ENCODE data around the gene PMF1.

The PMF1 gene

DNA sequence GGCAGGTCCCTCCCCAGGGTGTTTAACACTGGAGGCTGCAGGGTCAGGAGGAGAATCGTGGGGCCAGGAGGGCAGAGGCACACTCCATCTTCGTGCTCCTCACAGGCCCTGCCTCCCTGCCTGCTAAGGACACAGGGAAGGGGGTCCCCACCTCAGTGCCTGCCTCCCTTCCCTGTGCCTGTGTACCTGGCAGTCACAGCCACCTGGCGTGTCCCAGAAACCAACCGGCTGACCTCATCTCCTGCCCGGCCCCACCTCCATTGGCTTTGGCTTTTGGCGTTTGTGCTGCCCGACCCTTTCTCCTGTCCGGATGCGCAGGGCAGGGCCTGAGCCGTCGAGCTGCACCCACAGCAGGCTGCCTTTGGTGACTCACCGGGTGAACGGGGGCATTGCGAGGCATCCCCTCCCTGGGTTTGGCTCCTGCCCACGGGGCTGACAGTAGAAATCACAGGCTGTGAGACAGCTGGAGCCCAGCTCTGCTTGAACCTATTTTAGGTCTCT, 28.6 kb downstream of the PMF1 start:
- peaks cover 32% of the 10 kb centered on the region for H3K4me1 Mint-ChIP-seq
- DNase-seq (no peak), ATAC-seq (no peak)
- no peaks in the 10 kb centered on the region for H3K27me3 Mint-ChIP-seq
- peaks cover 26% of the 10 kb centered on the region for H3K36me3 Mint-ChIP-seq (ENCODE audit: low read depth)
- H3K27ac Mint-ChIP-seq = peak overlapping the region; percentile 41
- no peaks in the 10 kb centered on the region for H3K9me3 Mint-ChIP-seq
- H3K4me3 Mint-ChIP-seq = no peak overlapping the region

DNA sequence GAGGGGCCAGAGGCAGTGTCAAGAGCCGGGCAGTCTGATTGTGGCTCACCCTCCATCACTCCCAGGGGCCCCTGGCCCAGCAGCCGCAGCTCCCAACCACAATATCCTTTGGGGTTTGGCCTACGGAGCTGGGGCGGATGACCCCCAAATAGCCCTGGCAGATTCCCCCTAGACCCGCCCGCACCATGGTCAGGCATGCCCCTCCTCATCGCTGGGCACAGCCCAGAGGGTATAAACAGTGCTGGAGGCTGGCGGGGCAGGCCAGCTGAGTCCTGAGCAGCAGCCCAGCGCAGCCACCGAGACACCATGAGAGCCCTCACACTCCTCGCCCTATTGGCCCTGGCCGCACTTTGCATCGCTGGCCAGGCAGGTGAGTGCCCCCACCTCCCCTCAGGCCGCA, 29.1 kb downstream of the PMF1 start, which contains the start of gene BGLAP:
BGLAP (plus strand) TSS at position 259 of the 400 bp plus-strand sequence; CDS start at position 307, 48 bp downstream.
- no peaks in the 10 kb centered on the region for H3K9me3 Mint-ChIP-seq
- peak within 1 kb of the TSS; percentile 41 for H3K27ac Mint-ChIP-seq
- peaks cover 33% of the 10 kb centered on the region for H3K4me1 Mint-ChIP-seq
- no peak within 1 kb of the TSS for H3K4me3 Mint-ChIP-seq
- peaks cover 21% of the 10 kb centered on the region for H3K36me3 Mint-ChIP-seq (ENCODE audit: low read depth)
- H3K27me3 Mint-ChIP-seq = no peaks in the 10 kb centered on the region
- ATAC-seq (no peak), DNase-seq (no peak)

DNA sequence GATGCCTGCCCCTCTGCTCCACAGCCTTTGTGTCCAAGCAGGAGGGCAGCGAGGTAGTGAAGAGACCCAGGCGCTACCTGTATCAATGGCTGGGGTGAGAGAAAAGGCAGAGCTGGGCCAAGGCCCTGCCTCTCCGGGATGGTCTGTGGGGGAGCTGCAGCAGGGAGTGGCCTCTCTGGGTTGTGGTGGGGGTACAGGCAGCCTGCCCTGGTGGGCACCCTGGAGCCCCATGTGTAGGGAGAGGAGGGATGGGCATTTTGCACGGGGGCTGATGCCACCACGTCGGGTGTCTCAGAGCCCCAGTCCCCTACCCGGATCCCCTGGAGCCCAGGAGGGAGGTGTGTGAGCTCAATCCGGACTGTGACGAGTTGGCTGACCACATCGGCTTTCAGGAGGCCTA, 29.9 kb downstream of the PMF1 start:
- H3K27ac Mint-ChIP-seq = no peak overlapping the region
- no peak for DNase-seq
- H3K36me3 Mint-ChIP-seq (ENCODE audit: low read depth) = peaks cover 15% of the 10 kb centered on the region
- H3K4me1 Mint-ChIP-seq = peaks cover 32% of the 10 kb centered on the region
- no peak for ATAC-seq
- no peak overlapping the region for H3K4me3 Mint-ChIP-seq
- no peaks in the 10 kb centered on the region for H3K9me3 Mint-ChIP-seq
- no peaks in the 10 kb centered on the region for H3K27me3 Mint-ChIP-seq

DNA sequence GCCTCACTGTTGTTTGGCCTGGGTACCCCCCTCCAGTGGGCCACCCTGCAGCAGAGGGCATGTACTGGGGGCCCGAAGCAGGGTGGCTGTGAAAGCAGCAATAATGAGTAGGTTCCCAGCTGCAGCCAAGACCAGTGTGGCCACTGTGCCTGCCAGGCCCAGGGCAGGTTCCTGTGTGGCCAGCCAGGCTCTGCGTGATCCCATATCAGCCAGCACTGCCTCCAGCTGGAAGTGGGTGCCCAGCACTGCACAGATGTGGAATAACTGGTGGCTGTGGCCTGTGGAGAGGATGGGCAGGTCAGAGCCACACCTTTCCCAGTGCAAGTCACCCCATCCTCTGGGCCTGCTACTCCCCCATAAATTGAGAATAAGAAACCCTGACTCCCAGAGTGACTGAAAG, 31.3 kb downstream of the PMF1 start:
- Mint-ChIP-seq H3K9me3 (no peaks in the 10 kb centered on the region), H3K27me3 (no peaks in the 10 kb centered on the region), H3K36me3 (ENCODE audit: low read depth) (peaks cover 6% of the 10 kb centered on the region), H3K27ac (no peak overlapping the region), H3K4me1 (peaks cover 24% of the 10 kb centered on the region), H3K4me3 (no peak overlapping the region)
- DNase-seq = no peak
- no peak for ATAC-seq

DNA sequence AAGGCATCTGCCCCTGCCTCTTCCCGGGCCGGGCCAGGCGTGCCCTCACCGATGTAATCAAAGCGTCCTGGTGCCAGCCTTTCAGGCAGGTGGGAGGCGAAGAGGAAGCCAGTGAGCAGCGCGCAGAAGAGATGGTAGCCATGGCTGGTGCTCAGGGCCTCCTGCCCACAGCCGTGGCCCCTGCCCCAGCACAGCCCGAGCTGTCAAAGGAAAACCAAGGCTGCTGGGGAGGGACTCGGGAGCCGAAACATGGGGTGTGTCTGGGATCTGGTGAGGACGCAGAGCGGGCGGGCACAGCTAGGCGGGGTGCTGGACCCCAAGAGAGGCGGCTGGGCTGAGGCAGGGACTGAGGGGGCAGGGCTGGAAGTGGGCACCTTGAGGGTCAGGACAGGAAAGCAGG, 31.9 kb downstream of the PMF1 start:
- H3K4me3 Mint-ChIP-seq = peak overlapping the region; percentile 68
- H3K36me3 Mint-ChIP-seq (ENCODE audit: low read depth) = peaks cover 3% of the 10 kb centered on the region
- ATAC-seq (no peak), DNase-seq (no peak)
- no peaks in the 10 kb centered on the region for H3K27me3 Mint-ChIP-seq
- no peaks in the 10 kb centered on the region for H3K9me3 Mint-ChIP-seq
- peaks cover 24% of the 10 kb centered on the region for H3K4me1 Mint-ChIP-seq
- H3K27ac Mint-ChIP-seq = no peak overlapping the region

DNA sequence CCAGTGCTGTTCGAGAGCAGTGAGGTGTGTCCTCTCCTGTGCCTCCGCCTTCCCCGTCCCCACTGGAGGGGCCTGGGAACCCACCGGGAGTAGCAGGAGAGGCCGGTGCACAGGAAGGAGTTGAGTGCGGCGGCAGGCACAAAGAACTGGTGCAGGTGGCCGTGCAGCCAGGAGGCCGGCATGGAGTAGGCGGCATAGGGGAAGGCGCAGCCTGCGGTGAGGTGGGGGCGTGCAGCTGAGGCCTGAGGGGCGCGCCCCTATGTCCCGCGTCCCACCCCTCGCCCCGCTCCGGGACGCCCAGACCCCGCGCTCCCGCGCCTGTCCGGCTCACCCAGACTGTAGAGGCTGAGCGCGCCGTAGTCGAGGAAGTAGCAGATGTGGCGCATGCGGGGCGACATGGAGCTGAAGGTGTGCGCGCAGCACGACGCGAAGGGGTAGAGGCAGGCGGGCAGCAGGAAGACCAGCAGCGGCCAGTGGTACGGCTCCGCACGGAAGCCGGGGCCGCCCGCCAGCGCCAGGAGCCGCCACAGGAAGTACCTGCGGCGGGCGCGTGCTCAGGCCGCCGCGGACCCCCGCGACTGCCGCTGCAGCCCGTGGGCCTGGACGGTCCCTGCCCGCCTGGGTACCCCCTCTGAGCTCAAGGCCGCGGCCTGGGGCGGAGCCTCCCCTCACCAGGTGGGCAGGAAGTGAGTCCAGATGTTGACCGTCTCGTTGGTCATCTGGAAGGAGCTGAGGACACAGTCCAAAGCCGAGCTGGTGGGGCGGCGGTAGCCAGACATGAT, 32.8 kb downstream of the PMF1 start:
- Mint-ChIP-seq H3K9me3 (no peaks in the 10 kb centered on the region), H3K36me3 (ENCODE audit: low read depth) (peaks cover 3% of the 10 kb centered on the region), H3K27ac (peak overlapping the region; percentile 73), H3K4me3 (peak overlapping the region; percentile 68), H3K27me3 (no peaks in the 10 kb centered on the region), H3K4me1 (peaks cover 24% of the 10 kb centered on the region)
- DNase-seq (peak; percentile 37), ATAC-seq (peak; percentile 30)

DNA sequence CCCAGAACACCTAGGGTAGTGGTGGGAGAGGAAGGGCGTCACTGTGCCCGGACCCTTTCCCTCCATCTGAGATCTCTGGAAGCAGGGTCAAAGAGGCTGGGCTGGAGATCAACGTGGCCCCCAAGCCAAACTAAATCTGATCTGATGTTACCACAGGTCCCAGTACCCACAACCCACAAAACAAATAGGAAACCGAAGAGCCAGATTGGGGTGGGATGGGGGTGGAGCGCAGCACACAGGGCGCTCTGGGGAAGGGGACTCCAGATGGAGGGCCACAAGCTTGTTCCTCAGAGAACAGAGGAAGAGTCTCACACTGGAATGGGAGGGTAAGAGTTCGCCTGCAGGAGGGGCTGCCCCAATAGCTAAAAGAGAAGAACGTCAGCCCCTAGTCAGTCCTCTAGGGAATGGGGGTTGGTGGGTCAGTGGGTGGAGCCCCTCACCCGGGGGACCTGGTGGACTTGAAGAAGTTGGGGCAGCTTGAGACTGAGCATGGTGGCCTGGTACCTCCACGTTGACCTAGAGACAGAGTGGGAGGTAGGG, 33.5 kb downstream of the PMF1 start:
- no peak for DNase-seq
- peaks cover 4% of the 10 kb centered on the region for H3K36me3 Mint-ChIP-seq (ENCODE audit: low read depth)
- H3K4me1 Mint-ChIP-seq = peaks cover 24% of the 10 kb centered on the region
- ATAC-seq = no peak
- H3K27ac Mint-ChIP-seq = peak overlapping the region; percentile 49
- H3K4me3 Mint-ChIP-seq = peak overlapping the region; percentile 8
- no peaks in the 10 kb centered on the region for H3K9me3 Mint-ChIP-seq
- no peaks in the 10 kb centered on the region for H3K27me3 Mint-ChIP-seq

DNA sequence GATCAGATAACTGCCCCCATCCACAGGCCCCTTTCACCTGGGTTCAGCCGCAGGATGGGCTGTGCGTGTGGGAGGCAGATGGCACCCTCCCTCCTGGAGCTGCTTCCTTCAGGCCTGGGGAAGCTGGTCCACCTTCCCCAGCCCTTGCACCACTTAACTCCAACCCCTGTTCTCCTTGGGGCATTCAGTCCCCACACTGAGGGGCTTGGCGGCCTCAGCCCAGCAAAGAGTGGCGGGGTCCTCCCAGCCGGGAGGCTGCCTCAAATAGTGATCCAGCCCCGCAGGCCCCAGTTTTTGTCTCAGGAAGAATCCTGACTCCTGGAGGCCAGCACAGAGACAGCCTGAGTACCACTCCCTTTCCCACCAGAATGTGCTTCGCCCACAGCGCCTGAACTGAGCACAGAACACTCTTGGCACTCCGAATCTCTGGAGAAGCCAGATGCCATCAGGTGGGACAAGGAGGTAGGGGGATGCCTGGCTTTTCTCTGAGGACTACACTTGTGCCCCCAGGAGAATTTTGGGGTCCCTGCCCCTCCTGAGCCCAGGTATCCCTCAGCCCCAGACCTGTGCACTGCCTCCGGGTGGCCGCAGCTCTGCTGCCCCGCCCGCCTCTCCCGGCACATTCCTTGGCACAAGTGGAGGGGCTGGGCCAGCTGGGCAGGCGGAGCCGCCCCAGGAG, 34.1 kb downstream of the PMF1 start:
- peaks cover 23% of the 10 kb centered on the region for H3K4me1 Mint-ChIP-seq
- no peak overlapping the region for H3K4me3 Mint-ChIP-seq
- H3K36me3 Mint-ChIP-seq (ENCODE audit: low read depth) = peaks cover 4% of the 10 kb centered on the region
- H3K9me3 Mint-ChIP-seq = no peaks in the 10 kb centered on the region
- no peak overlapping the region for H3K27ac Mint-ChIP-seq
- DNase-seq = no peak
- ATAC-seq = no peak
- no peaks in the 10 kb centered on the region for H3K27me3 Mint-ChIP-seq

DNA sequence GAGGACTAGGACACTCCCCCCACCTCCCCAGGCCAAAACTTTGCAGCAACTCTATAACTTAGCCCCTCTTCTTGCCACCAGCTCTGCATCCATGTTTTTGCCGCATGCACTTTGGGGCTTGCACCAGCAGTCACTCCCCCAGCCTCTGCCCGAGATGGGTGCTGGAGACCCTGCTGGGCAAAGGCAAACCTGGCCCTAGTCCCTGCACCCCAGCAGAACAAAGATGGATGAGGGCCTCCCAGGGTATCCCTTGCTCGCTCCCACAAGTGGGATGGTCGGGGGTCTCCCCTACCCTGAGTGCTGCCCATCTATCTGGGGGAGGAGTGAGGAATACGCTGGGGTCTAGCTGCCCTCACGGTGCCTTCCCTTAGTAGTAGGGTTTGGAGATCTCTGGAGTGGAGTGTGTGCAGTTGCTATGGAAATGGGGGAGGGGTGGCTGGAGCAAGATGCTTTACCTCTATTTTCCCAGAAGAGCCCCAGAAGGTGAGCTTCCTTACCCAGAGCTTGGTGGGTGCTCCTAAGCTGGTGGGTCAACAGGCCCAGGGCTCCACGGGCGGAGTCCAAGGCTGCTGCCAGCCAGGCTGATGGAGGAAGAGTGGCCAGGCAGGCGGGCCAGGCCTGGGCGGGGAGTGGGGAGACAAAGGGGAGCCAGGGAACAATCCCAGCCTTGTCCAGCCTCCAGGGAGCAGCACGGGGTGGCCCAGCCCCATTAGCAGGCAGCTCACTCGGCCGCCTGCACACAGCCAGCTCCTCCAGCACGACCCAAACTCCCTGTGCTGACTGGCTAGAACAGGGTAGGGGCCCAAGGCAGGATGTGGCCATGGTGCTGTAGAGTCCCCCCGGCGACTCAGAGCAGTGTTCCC, 34.9 kb downstream of the PMF1 start, which contains the start of gene PAQR6:
PAQR6 (minus strand) TSS at position 597 of the 863 bp plus-strand sequence. CDS start 1,325 bp downstream, outside the sequence.
- Mint-ChIP-seq H3K4me1 (peaks cover 23% of the 10 kb centered on the region), H3K36me3 (ENCODE audit: low read depth) (peaks cover 8% of the 10 kb centered on the region), H3K27ac (peak within 1 kb of the TSS; percentile 65), H3K9me3 (no peaks in the 10 kb centered on the region), H3K27me3 (no peaks in the 10 kb centered on the region), H3K4me3 (no peak within 1 kb of the TSS)
- ATAC-seq (no peak), DNase-seq (no peak)

DNA sequence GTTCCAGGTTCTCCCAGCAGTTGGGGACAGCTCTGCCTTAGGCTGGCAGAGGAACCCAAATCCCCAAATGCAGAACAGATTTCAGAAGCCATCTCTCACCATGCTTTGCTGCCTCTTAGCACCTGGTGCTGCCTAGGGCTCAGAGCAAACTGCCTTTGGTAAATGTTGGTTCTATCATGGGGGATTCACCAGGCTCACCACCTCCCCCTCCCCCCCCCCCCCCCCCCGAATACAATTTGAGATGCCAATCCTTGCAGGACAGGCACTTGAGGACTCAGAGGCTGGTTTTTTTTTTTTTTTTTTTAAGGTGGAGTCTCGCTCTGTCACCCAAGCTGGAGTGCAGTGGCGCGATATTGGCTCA, 35.5 kb downstream of the PMF1 start:
- DNase-seq = no peak
- Mint-ChIP-seq H3K4me1 (peaks cover 23% of the 10 kb centered on the region), H3K9me3 (no peaks in the 10 kb centered on the region), H3K27me3 (no peaks in the 10 kb centered on the region), H3K27ac (no peak overlapping the region), H3K4me3 (no peak overlapping the region), H3K36me3 (ENCODE audit: low read depth) (peaks cover 14% of the 10 kb centered on the region)
- no peak for ATAC-seq

DNA sequence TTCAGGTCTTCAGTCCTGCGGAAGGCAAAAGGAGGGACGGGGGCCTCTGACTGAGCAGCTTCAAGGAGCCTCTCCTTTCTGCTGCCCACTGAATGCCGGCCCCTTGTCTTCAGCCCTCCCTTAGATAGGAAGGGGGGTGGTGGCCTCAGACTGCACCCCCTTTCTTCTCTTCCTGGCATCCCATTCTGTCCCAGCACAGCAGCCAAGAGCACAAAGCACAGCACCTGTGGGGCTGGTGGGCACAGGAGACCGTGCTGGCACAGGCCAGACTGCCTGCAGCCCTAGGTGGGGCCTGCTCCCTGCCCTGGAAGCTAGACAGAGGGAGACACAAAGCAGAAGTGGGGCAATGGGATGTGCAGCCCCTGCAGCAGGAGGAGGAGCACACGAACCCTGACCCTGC, 36.8 kb downstream of the PMF1 start:
- DNase-seq (no peak), ATAC-seq (no peak)
- H3K27me3 Mint-ChIP-seq = no peaks in the 10 kb centered on the region
- H3K36me3 Mint-ChIP-seq (ENCODE audit: low read depth) = peaks cover 20% of the 10 kb centered on the region
- peaks cover 21% of the 10 kb centered on the region for H3K4me1 Mint-ChIP-seq
- H3K4me3 Mint-ChIP-seq = no peak overlapping the region
- no peaks in the 10 kb centered on the region for H3K9me3 Mint-ChIP-seq
- no peak overlapping the region for H3K27ac Mint-ChIP-seq

DNA sequence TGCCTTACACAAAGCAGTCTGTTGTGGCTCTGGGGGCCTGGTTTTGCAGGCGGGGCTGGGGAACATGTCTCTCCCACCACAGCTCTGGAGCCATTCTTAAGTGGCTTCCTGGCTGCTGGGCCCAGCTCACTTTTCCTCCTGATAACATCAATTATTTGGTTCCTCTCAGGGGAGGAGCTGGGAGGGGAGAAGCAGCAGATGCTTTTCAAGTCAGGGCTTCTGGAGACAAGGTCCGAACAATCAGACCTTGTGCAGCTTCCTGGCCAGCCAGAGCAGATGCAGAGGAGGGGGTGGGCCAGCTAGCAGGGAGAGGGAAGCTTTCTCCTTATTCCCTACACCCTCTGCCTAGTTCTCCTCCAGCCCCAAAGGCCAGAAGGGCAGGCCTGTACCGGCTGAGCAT, 38.7 kb downstream of the PMF1 start:
- Mint-ChIP-seq H3K9me3 (no peaks in the 10 kb centered on the region), H3K27me3 (no peaks in the 10 kb centered on the region), H3K27ac (no peak overlapping the region), H3K36me3 (ENCODE audit: low read depth) (peaks cover 25% of the 10 kb centered on the region), H3K4me1 (peaks cover 6% of the 10 kb centered on the region), H3K4me3 (no peak overlapping the region)
- ATAC-seq (no peak), DNase-seq (no peak)

DNA sequence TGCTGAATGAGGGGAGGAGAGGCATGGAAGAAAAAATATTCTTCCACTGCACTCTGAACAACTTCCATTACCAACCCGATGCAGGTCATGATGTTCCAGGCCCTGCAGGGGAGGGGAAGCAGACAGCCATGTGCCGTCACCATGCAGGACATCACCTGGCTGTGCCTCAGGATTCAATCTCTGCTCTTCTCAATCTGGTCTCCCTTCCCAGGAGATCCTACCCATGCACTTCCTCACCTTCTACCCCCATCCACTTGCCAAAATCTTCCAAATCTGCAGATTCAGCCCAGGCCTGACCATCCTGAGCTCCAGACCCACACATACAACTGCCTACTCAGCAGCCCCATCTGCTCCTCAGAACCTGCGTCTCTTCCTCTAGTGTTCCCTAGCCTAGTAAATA, 40.8 kb downstream of the PMF1 start:
- H3K27ac Mint-ChIP-seq = no peak overlapping the region
- no peaks in the 10 kb centered on the region for H3K9me3 Mint-ChIP-seq
- H3K36me3 Mint-ChIP-seq (ENCODE audit: low read depth) = peaks cover 36% of the 10 kb centered on the region
- H3K27me3 Mint-ChIP-seq = no peaks in the 10 kb centered on the region
- no peak for DNase-seq
- H3K4me3 Mint-ChIP-seq = no peak overlapping the region
- no peak for ATAC-seq
- no peaks in the 10 kb centered on the region for H3K4me1 Mint-ChIP-seq

DNA sequence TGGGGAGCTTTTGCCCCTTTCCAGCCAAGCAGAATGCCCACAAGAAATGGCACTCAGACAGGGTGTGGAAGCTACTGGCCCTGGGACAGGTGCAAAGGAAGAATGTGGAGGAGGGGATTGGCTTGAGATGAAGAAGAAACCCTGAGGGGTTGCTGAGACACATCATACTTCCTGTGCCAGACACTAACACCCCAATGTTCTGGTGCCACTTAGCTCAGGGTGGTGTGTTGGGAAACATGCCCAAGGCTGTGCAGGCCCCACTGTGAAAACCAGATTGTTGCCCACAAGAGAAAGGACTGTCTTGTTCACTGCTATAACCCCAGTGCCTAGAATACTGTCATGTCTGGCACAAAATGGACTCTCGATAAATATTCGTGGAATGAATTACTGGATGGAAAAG, 44.9 kb downstream of the PMF1 start:
- DNase-seq (no peak), ATAC-seq (no peak)
- Mint-ChIP-seq H3K4me3 (no peak overlapping the region), H3K36me3 (ENCODE audit: low read depth) (peaks cover 52% of the 10 kb centered on the region), H3K27me3 (no peaks in the 10 kb centered on the region), H3K9me3 (no peaks in the 10 kb centered on the region), H3K4me1 (peaks cover 5% of the 10 kb centered on the region), H3K27ac (no peak overlapping the region)

All from activated naive CD8-positive, alpha-beta T cell treated with anti-CD3 and anti-CD28 coated beads, Interleukin-2, amount 50 U/mL, for 24 hours (primary cell).